ENCODE data around the gene PHC2. TPM values are rescaled to one million over a fixed set of nuclear protein-coding genes. Genes with fewer than 3 reads are reported as not detected.

Gene PHC2
- total RNA-seq, 1 donor: 75.6 TPM

DNA sequence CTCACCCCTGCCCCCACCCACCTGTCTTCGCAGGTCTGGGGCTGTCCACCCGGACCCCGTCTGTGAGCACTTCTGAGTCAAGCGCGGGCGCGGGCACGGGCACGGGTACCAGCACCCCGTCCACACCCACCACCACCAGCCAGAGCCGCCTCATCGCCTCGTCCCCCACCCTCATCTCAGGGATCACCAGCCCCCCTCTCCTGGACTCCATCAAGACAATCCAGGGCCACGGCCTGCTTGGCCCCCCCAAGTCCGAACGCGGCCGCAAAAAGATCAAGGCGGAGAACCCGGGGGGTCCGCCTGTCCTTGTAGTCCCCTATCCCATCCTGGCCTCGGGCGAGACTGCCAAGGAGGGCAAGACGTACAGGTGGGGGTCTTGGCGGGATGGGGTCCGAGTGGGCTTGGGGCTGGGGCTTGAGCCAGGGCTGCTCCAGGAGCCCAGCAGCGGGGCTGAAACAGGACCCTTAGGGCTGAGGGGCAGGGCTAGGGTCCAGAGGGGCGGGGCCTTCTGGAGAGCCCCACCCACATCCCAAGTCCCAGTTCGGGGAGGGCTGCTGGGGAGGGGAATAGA lies 150.7 kb downstream of the PHC2 start:
- DNase-seq (ENCODE audit: low read depth): no peak
- H3K4me3 ChIP-seq (ENCODE audit: low read depth, low read length): no peak overlapping the region
- TF ChIP-seq, protein P1, sequence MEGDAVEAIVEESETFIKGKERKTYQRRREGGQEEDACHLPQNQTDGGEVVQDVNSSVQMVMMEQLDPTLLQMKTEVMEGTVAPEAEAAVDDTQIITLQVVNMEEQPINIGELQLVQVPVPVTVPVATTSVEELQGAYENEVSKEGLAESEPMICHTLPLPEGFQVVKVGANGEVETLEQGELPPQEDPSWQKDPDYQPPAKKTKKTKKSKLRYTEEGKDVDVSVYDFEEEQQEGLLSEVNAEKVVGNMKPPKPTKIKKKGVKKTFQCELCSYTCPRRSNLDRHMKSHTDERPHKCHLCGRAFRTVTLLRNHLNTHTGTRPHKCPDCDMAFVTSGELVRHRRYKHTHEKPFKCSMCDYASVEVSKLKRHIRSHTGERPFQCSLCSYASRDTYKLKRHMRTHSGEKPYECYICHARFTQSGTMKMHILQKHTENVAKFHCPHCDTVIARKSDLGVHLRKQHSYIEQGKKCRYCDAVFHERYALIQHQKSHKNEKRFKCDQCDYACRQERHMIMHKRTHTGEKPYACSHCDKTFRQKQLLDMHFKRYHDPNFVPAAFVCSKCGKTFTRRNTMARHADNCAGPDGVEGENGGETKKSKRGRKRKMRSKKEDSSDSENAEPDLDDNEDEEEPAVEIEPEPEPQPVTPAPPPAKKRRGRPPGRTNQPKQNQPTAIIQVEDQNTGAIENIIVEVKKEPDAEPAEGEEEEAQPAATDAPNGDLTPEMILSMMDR (IDR thresholded peaks at IDR 0.05; ENCODE audit: insufficient read depth, low read depth, low read length): no peak

DNA sequence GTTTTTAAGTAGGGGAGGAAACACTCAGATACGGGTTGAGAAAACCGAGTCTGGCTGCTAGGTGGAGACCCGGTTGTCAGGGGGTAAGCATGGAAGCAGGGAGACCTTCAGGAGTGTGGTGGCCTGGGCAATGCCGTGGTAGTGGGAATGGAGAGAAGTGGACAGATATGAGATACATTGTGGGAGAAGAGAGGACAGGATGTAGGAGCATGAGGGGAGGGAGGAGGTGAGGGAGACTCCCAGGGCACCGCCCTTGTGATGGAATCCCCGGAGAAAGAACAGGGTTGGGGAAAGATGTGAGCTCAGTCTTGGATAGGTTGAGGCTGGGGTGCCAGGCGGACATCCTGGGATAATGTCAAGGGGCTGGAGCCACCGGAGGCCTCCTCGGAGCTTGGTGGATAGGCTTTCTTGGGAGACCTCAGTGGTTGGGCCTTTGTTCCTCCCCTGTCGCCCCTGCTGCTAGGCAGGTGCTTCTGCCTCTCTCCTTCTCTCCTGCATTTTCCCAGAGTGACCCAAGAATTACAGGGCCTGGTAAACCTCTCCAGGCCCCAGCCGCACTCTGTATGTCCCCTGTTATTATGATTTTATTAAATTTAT lies 153.3 kb downstream of the PHC2 start:
- TF ChIP-seq, protein P1 (IDR thresholded peaks at IDR 0.05; ENCODE audit: insufficient read depth, low read depth, low read length): no peak
- DNase-seq (ENCODE audit: low read depth): no peak
- H3K4me3 ChIP-seq (ENCODE audit: low read depth, low read length): no peak overlapping the region

DNA sequence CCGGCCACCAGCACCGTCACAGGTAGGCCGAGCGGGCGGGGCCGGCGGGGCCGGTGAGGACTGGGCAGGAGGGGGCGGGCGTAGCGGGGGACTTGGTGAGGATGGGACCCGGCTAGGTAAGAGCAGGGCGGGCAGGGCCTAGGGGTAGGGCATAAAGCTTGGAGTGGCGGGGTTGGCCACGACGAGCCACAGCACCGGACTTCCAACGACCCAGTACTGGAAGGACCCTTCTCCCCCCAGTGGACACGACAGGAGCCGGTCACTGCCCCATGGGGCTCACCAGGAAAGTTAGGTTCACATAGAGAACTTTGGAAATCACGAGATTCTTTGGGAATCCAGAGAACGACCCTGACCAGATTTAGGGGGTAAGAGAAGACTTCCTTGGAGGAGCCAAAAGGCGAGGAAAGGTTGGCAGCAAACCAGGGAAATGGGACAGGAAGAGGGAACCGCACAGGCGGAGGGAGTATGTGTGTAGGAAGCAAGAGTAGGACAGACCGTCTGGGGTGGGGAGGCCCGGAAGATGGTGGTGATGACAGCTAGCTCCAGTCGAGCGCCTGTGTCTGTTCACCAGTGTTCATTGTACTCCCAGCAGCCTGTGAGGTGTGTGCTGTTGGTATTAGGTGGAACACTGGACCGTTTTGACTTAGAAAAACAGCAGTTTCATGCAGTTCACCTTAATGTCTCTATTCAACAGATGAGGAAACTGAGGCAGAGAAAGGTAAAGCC lies 154.2 kb downstream of the PHC2 start:
- no peak for DNase-seq (ENCODE audit: low read depth)
- TF ChIP-seq, protein P1 (IDR thresholded peaks at IDR 0.05; ENCODE audit: insufficient read depth, low read depth, low read length): no peak
- H3K4me3 ChIP-seq (ENCODE audit: low read depth, low read length): no peak overlapping the region

DNA sequence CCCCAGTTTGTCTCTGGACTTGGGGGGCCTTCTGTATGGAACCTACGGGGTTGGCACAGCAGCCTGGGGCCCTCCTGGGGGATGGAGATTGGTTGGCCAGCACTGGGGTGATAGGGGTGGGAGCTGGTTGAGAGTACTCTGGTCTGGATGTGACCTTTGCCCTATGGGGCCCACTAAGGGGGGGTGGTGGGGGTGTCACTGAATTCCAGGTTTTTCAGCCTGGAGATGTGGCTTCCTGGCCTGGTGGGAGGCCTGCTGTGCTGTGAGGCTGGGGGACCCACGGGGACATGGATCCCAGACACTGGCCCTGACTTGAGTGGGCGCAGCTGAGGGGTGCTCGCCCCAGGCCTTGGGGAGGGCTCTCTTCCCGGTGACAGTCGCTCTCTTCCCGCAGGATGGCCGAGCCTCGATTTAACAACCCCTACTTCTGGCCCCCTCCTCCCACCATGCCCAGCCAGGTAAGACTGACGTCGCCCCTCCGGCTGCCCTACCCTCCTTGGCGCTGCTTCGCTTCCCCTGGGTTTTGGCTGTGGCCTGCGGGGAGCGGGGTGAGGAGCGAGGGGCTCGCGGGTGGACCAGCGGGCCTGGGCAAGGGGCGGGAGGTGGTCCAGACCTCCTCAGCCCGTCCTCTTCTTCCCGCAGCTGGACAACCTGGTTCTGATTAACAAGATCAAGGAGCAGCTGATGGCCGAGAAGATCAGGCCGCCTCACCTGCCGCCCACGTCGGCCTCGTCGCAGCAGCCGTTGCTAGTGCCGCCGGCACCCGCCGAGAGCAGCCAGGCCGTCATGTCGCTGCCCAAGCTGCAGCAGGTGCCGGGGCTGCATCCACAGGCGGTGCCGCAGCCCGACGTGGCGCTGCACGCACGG lies 155.0 kb downstream of the PHC2 start:
- DNase-seq (ENCODE audit: low read depth): no peak
- H3K4me3 ChIP-seq (ENCODE audit: low read depth, low read length): no peak overlapping the region
- TF ChIP-seq, protein P1 (IDR thresholded peaks at IDR 0.05; ENCODE audit: insufficient read depth, low read depth, low read length): no peak

DNA sequence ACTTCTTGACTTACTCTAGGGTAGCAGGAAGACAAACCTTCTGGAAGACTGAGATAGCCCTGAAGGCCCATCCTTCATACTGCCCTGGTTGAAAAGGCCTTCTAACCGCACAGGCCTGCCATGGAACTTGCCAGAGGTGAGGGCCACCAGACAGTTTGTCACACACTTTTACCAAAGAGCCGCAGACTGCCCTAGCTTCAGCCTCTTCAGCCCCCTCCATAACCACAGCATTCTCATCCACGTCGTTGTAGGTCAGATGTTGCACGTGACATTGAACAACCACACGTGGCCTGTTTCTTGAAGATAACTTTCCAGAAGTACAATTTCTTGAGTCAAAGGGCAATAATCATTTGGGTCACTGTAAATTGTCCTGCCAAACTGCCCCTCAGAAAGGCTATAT lies 155.7 kb downstream of the PHC2 start:
- DNase-seq (ENCODE audit: low read depth): no peak
- no peak overlapping the region for H3K4me3 ChIP-seq (ENCODE audit: low read depth, low read length)
- TF ChIP-seq, protein P1 (IDR thresholded peaks at IDR 0.05; ENCODE audit: insufficient read depth, low read depth, low read length): no peak

DNA sequence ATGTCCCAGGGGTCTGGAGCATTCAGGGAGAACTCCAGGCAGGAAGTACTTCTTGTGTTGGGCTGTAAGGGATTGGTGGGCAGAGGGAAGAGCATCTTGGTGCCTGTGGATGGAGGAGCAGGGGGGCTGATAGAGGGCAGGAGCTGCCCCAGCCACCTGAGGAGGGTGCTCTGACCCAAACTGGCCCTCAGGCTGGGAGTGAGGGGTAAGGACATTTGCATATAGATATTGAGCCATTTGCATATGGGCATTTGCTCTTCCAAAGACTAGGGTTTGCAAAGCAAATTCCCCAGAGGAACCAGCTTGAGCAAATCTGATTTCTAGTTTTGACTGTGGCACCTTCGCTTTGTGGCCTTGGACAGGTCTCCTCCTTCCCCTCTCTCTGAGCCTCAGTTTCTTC lies 156.4 kb downstream of the PHC2 start:
- no peak for DNase-seq (ENCODE audit: low read depth)
- no peak overlapping the region for H3K4me3 ChIP-seq (ENCODE audit: low read depth, low read length)
- TF ChIP-seq, protein P1 (IDR thresholded peaks at IDR 0.05; ENCODE audit: insufficient read depth, low read depth, low read length): no peak

All from fibroblast of villous mesenchyme (primary cell).